Activated CD4-positive, alpha-beta T cell treated with anti-CD3 and anti-CD28 coated beads, Interleukin-2, amount 50 U/mL, for 16 hours (primary cell): ENCODE data around the gene BCO2.
A peak's percentile ranks its signal among the peaks of the same experiment; 100 is the strongest.

ENCODE experiments used
- DNase-seq: peaks from one replicate; pipeline ENCODE4 v3.0.0-alpha.2; 2020

BCO2 gene

DNA sequence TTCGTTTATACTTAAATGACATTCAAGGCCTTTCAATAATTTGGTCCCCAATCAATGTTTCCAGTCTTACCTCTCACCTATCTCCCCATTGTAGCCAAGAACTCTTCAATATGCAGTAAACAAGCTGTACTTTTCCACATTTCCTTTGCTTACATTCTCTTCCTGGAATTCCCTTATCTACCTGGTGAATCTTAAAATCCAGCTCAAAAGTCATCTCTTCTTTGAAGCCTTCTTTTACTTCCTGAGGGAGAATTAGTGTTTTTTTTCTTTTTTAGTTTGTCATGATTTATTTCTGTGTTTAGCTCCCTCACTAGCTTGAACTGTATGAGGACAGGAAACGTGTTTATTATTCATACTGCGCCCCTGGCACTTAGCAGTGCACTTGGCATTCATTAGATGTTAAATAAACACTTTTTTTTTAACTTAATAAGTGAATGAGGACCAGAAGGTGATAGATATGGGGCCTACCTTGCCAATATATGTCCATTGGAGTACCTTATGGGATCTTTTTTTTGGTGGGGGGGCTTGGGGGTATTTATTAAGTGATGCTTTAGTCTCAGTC is 46.0 kb downstream of the BCO2 start:
- no peak for DNase-seq

DNA sequence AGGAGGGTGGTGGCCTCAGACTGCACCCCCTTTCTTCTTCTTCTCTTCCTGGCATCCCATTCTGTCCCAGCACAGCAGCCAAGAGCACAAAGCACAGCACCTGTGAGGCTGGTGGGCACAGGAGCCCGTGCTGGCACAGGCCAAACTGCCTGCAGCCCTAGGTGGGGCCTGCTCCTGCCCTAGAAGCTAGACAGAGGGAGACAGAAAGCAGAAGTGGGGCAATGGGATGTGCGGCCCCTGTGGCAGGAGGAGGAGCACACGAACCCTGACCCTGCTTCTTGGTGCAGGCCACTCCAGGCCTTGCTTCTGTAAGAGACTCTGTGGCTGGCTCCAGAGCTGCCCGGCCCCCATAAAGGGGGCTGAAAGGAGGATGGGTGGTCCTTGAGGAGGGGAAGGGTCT is 47.0 kb downstream of the BCO2 start:
- DNase-seq = no peak

- no peak for DNase-seq
These were observed 47.8 kb downstream of the BCO2 start for GRCh38 chr11:112223121-112223520.

GRCh38 chr11:112223754-112224532 is 48.6 kb downstream of the BCO2 start:
- no peak for DNase-seq

DNA sequence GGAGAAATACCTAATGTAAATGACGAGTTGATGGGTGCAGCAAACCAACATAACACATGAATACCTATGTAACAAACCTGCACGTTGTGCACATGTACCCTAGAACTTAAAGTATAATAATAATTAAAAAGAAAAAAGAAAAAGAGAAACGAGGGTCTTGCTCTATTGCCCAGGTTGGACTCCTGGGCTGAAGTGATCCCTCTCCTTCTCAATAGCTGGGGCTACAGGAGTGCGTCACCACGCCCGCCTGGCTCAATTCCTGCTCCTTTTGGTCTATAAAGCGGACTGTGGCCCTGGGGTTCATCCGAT is 50.4 kb downstream of the BCO2 start:
- DNase-seq = no peak

DNA sequence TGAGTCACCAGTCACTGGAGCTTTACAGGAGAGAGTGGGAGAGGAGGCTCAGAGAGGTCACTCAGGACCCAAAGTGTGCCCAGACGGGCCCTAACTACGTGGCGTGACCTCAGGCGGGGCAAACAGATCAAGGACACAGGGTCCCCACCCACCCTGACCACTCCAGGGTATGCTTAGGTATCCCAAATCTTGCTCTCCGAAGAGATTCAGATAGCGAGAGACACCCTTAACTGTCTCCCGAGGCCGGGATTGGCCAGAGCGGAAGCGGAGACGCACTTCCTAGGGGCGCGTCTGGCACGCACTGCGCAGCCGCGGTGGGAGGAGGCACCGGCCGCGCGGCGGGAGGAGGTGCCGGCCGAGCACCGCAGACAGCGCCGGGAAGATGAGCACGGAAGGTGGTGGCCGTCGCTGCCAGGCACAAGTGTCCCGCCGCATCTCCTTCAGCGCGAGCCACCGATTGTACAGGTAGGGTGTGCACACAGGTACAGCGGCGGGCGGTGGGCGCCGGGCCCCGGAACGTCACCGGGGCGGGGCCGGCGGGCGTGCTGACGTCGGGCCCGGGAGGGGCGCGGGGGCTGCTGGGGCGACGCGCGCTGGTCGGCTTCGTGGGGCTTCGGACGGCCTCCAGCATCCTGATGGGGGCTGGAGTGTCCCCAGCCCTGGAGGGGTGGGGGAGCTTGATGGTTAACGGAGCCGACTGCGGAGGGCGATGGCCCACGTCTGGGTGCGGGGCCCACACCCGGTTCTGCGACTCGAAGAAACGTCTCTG is 50.9 kb downstream of the BCO2 start, which contains the start of gene PTS:
TSS of gene PTS (plus strand) at position 367 of the 769 bp plus-strand sequence. CDS start at position 383, 16 bp downstream.
- peak; percentile 88 for DNase-seq

- no peak for DNase-seq
These were observed 51.6 kb downstream of the BCO2 start for GRCh38 chr11:112226831-112227401.

DNA sequence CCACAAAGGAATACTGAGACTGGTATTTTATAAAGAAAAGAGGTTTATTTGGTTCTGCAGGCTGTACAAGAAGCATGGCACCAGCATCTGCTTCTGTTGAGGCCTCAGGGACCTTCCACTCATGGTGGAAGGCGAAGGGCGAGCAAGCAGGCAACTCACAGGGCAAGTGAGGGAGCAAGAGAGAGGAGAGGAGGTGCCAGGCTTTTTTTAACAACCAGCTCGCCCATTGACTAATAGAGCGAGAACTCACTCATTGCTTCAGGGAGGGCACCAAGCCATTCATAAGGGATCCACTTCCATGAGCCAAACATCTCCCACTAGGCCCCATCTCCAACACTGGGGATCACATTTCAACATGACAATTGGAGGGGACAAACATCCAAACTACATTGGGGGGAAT is 52.2 kb downstream of the BCO2 start:
- DNase-seq = no peak

GRCh38 chr11:112228706-112229105 is 53.4 kb downstream of the BCO2 start:
- DNase-seq = no peak

DNA sequence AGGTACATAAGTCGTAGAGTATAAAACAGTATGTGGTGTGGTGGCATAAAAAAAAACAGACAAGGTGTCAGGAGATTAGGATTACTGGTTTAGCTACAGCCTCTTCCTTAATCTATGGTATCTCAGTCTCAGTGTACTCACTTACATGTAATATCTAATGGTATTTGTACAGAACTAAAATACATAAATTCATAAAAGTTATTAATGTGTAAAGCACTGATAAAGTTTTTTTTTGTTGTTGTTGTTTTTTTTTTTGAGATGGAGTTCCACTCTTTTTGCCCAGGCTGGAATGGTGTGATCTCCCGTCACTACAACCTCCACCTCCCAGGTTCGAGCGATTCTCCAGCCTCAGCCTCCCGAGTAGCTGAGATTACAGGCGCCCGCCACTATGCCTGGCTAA is 53.8 kb downstream of the BCO2 start:
- DNase-seq = no peak

DNA sequence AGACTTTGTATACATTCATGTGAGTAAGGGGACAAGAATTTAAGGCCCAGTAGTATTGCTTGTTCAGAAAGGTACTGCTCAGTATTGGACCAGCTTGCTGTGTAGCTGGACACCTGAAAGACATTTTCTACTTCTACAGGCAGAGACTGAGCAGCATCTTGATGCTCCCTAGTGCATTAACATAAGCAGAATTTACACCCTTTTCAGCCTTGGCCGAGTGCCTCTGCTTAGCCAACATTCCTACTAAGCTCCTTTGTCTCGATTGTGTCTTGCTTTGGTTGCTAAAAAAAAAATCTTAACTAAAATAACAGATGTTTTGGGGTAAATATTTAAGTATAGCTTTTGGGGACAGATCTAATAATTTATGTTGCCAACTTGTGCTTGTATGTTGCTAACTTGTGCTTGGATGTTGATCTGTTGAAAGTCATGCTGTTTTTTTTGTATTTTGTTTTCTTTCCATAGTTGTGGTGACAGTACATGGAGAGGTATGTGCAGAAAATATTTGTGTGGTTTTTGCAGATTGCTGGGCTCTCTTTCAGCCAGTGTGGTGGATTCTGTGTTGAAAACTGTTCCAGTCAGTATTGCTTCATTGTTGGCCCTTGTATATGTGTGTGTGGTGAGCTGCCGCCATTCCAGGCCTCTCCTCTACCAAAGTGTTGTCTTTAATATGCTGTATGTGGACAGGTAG is 54.6 kb downstream of the BCO2 start:
- DNase-seq = no peak

GRCh38 chr11:112231952-112232351 is 56.6 kb downstream of the BCO2 start:
- no peak for DNase-seq

DNA sequence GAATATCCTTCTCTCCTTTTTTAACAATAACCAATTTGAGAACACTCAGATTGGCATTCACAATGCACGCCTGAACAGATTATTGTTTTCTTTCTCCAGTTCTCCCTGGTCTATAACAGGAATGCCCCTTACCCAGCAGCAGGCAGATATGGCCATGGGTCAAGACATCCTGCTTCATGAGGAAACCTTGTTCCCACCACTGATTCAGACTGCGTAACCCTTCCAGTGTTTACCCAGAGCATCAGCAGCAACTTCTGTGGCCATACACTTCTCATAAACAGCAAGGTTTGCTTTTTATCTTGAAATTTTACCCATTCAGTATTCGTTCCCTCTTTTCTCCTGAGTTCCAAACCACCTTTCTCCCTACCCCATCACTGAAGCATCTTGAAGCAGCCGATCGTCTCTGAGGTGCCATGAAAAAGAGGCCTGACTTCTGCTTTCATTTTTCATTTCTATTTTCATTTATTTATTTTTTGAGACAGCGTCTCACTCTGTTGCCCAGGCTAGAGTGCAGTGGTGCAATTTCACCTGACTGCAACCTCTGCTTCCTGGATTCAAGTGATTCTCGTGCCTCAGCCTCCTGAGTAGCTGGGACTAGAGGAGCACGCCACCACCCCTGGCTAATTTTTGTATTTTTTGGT is 60.6 kb downstream of the BCO2 start:
- DNase-seq = no peak

GRCh38 chr11:112237451-112237850 is 62.1 kb downstream of the BCO2 start:
- DNase-seq = no peak

- no peak for DNase-seq
These were observed 62.7 kb downstream of the BCO2 start for GRCh38 chr11:112238041-112238440.

GRCh38 chr11:112241486-112241885 is 66.2 kb downstream of the BCO2 start:
- DNase-seq = no peak

- DNase-seq = no peak
These were observed 71.9 kb downstream of the BCO2 start for GRCh38 chr11:112247201-112247600.

- no peak for DNase-seq
These were observed 72.9 kb downstream of the BCO2 start for GRCh38 chr11:112248201-112248600.

GRCh38 chr11:112249871-112250610 is 74.7 kb downstream of the BCO2 start:
- DNase-seq = no peak

GRCh38 chr11:112253605-112254242 is 78.4 kb downstream of the BCO2 start:
- DNase-seq = no peak

GRCh38 chr11:112255067-112255720 is 79.9 kb downstream of the BCO2 start:
- DNase-seq = no peak
